Thyroid gland (tissue), 4 donors: Measurements from ENCODE around the gene ADAMTS6. TPM values are rescaled to one million over a fixed set of nuclear protein-coding genes. Genes with fewer than 3 reads are reported as not detected.

Source experiments
- DNase-seq, 2 donors: peaks; one replicate each; pipeline ENCODE4 v3.0.0-alpha.2; 2019
- H3K27ac ChIP-seq, 3 donors: fragments of 200-600 bp; sonication (generic); 1 replicate in 2 of 3; 2 replicates in 1 of 3; pipeline ENCODE4 v1.5.1; 2016 to 2019; ENCODE audit warnings: mild to moderate bottlenecking in 1 of 3, moderate library complexity in 1 of 3
- H3K27me3 ChIP-seq: fragments of 200-600 bp; sonication (generic); one replicate; pipeline ENCODE4 v1.5.1; 2019
- H3K36me3 ChIP-seq, 2 donors: fragments of 200-600 bp; sonication (generic); one replicate each; pipeline ENCODE4 v1.5.1; 2016 to 2019
- H3K4me1 ChIP-seq, 2 donors: fragments of 200-600 bp; sonication (generic); one replicate each; pipeline ENCODE4 v1.5.1; 2017 to 2019
- H3K4me3 ChIP-seq, 3 donors: fragments of 200-600 bp; sonication (generic); replicated peaks in 1 of 3; 1 replicate in 2 of 3; 2 replicates in 1 of 3; pipeline ENCODE4 v1.5.1; 2016; ENCODE audit warnings: mild to moderate bottlenecking in 1 of 3
- H3K9me3 ChIP-seq: fragments of 200-600 bp; sonication (generic); one replicate; pipeline ENCODE4 v1.5.1; 2017
- POLR2A ChIP-seq, 2 donors: fragments of 450-650 bp; IDR thresholded peaks; one replicate each; pipeline ENCODE4 v1.6.1; 2017; ENCODE audit warnings: antibody characterized with exemption in 2 of 2, mild to moderate bottlenecking in 2 of 2, moderate library complexity in 1 of 2
- WGBS, 2 donors: methylation state at CpG; one replicate each; pipeline ENCODE4 v1.1.5; 2017; 5-methylcytosine and 5-hydroxymethylcytosine counted together
- intact Hi-C: fragments of 100-400 bp; cut with DNase I; formaldehyde crosslinking; loops from one replicate; pipeline ENCODE4 v1.15.1; 2023
- total RNA-seq, 4 donors: library from RNA; depleted of rRNA; stranded (reverse); fragments of >200 nt; gene quantifications; one replicate each; pipeline ENCODE4 v1.2.3, GENCODE V29; 2016
- TF ChIP-seq, protein P1 (sequence below), 6 experiments: fragments of 200-600 bp in 3 of 6; fragments of 450-650 bp in 3 of 6; sonication (generic) in 3 of 6; IDR thresholded peaks; one replicate each; pipeline ENCODE4 v1.5.1; 2016 to 2019; ENCODE audit warnings: antibody characterized with exemption in 6 of 6, mild to moderate bottlenecking in 2 of 6, inconsistent platforms in 1 of 6, moderate library complexity in 1 of 6

Gene ADAMTS6
- total RNA-seq, 4 donors from 2014 or later = 1.0 to 3.4 (median 3.3) TPM

- TF ChIP-seq, protein P1, sequence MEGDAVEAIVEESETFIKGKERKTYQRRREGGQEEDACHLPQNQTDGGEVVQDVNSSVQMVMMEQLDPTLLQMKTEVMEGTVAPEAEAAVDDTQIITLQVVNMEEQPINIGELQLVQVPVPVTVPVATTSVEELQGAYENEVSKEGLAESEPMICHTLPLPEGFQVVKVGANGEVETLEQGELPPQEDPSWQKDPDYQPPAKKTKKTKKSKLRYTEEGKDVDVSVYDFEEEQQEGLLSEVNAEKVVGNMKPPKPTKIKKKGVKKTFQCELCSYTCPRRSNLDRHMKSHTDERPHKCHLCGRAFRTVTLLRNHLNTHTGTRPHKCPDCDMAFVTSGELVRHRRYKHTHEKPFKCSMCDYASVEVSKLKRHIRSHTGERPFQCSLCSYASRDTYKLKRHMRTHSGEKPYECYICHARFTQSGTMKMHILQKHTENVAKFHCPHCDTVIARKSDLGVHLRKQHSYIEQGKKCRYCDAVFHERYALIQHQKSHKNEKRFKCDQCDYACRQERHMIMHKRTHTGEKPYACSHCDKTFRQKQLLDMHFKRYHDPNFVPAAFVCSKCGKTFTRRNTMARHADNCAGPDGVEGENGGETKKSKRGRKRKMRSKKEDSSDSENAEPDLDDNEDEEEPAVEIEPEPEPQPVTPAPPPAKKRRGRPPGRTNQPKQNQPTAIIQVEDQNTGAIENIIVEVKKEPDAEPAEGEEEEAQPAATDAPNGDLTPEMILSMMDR (IDR thresholded peaks at IDR 0.05) = no peak
- TF ChIP-seq POLR2A (IDR thresholded peaks at IDR 0.05) = no peak
- Histone ChIP-seq H3K27me3 (no peaks in the 10 kb centered on the region), H3K27ac (no peak overlapping the region), H3K36me3 (no peaks in the 10 kb centered on the region), H3K9me3 (no peaks in the 10 kb centered on the region), H3K4me3 (no peak overlapping the region), H3K4me1 (no peaks in the 10 kb centered on the region)
- intact Hi-C loops = no loop called here
- 77 to 88% methylated on average over 2 of the region's 2 CpGs for WGBS, 2 donors
- DNase-seq = no peak
Measured at GRCh38 chr5:65364907-65365306, 116.8 kb downstream of the ADAMTS6 start.

DNA sequence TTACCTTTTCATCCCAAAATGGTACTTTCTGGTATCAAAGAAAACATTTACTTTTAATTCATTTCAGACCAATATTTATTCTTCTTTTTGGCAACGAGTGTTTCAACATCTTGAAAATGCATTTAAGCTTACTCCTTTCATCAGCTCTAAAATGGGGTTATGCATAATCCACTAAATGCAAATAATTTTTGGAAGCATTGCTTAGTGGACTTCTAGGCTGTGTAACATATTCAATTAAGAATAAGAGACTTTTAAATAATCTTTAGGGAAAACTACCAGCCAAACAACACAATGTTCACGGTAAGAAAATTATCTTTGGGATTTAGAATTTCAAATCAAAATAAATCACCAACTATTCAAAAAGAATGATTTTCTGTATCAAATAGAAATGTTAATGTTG, 118.2 kb downstream of the ADAMTS6 start:
- intact Hi-C loops = no loop called here
- Histone ChIP-seq H3K4me1 (no peaks in the 10 kb centered on the region), H3K36me3 (no peaks in the 10 kb centered on the region), H3K9me3 (no peaks in the 10 kb centered on the region), H3K4me3 (no peak overlapping the region), H3K27ac (no peak overlapping the region), H3K27me3 (no peaks in the 10 kb centered on the region)
- DNase-seq = no peak
- 71 to 80% methylated on average over 2 of the region's 2 CpGs for WGBS, 2 donors
- TF ChIP-seq POLR2A (IDR thresholded peaks at IDR 0.05) = no peak
- TF ChIP-seq, protein P1 (IDR thresholded peaks at IDR 0.05) = no peak

DNA sequence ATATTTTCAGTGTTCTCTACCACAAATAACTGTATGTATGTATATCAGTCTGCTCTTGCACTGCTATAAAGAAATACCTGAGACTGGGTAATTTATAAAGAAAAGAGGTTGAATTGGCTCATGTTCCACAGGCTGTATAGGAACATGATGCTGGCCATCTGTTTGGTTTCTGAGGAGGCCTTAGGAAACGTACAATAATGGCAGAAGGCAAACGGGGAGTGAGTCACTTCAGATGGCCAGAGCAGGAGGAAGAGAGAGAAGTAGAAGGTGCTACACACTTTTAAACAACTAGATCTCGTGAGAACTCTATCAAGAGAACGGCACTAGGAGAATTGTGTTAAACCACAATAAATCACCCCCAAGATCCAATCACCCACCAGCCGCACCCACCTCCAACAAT, 121.7 kb downstream of the ADAMTS6 start:
- Histone ChIP-seq H3K9me3 (no peaks in the 10 kb centered on the region), H3K27me3 (no peaks in the 10 kb centered on the region), H3K4me1 (no peaks in the 10 kb centered on the region), H3K4me3 (no peak overlapping the region), H3K27ac (no peak overlapping the region), H3K36me3 (no peaks in the 10 kb centered on the region)
- intact Hi-C loops = no loop called here
- no peak for DNase-seq
- TF ChIP-seq POLR2A (IDR thresholded peaks at IDR 0.05) = no peak
- TF ChIP-seq, protein P1 (IDR thresholded peaks at IDR 0.05) = no peak
- WGBS, 2 donors = 75 to 78% methylated on average over 5 of the region's 5 CpGs

- Histone ChIP-seq H3K9me3 (no peaks in the 10 kb centered on the region), H3K36me3 (no peaks in the 10 kb centered on the region), H3K27me3 (no peaks in the 10 kb centered on the region), H3K4me3 (no peak overlapping the region), H3K4me1 (no peaks in the 10 kb centered on the region), H3K27ac (no peak overlapping the region)
- DNase-seq = no peak
- TF ChIP-seq, protein P1 (IDR thresholded peaks at IDR 0.05) = no peak
- TF ChIP-seq POLR2A (IDR thresholded peaks at IDR 0.05) = no peak
- intact Hi-C loops = no loop called here
- WGBS, 2 donors = 76 to 80% methylated on average over 3 of the region's 3 CpGs
Measured at GRCh38 chr5:65359569-65359968, 122.2 kb downstream of the ADAMTS6 start.

GRCh38 chr5:65356274-65356673, 125.4 kb downstream of the ADAMTS6 start:
- Histone ChIP-seq H3K9me3 (no peaks in the 10 kb centered on the region), H3K4me3 (no peak overlapping the region), H3K36me3 (no peaks in the 10 kb centered on the region), H3K27me3 (no peaks in the 10 kb centered on the region), H3K4me1 (no peaks in the 10 kb centered on the region), H3K27ac (no peak overlapping the region)
- no peak for DNase-seq
- TF ChIP-seq, protein P1 (IDR thresholded peaks at IDR 0.05) = no peak
- no peak for TF ChIP-seq POLR2A (IDR thresholded peaks at IDR 0.05)
- 91 to 96% methylated on average over 1 of the region's 1 CpG for WGBS, 2 donors
- intact Hi-C loops = no loop called here
